SK-N-SH (cell line): ENCODE data around the gene CDH4. TPM values are rescaled to one million over a fixed set of nuclear protein-coding genes. Genes with fewer than 3 reads are reported as not detected.

ENCODE experiments used
- CTCF ChIA-PET: fragments of 300-600, 350-600 bp; formaldehyde crosslinking; extraction: SDS; loops from one replicate; lab custom pipeline; 2021; lab: Yijun Ruan, JAX
- POLR2A ChIA-PET: fragments of 350-600 bp; sonication (Branson Sonifier 250); formaldehyde crosslinking; extraction: SDS; loops from one replicate; lab custom pipeline; 2020; ENCODE audit warnings: antibody characterized with exemption, inconsistent platforms; lab: Yijun Ruan, JAX
- DNase-seq: peaks from one replicate; pipeline ENCODE4 v3.0.0; 2012
- H2AFZ ChIP-seq: fragments of 200-600 bp; sonication (generic); 2 replicates; pipeline ENCODE4 v1.8.1; 2016; ENCODE audit warnings: antibody characterized with exemption, mild to moderate bottlenecking, low read depth
- H3F3A ChIP-seq: fragments of 200-600 bp; sonication (generic); replicated peaks from 2 replicates; pipeline ENCODE3; 2016; ENCODE audit warnings: antibody characterized with exemption, mild to moderate bottlenecking; ENCODE audit not compliant: insufficient read depth
- H3K27ac ChIP-seq, 2 experiments: fragments of 200-500 bp in 1 of 2; fragments of 200-600 bp in 1 of 2; sonication (Bioruptor generic) in 1 of 2; sonication (generic), shearing (Covaris generic) in 1 of 2; 2 replicates each; pipeline versions ENCODE4 v1.5.1 to v1.6.1; 2014 to 2016; ENCODE audit warnings: low read depth in 2 of 2, inconsistent platforms in 1 of 2, low read length in 1 of 2, mild to moderate bottlenecking in 1 of 2, mixed read lengths in 1 of 2
- H3K27me3 ChIP-seq: fragments of 200-600 bp; sonication (generic), shearing (Covaris generic); 2 replicates; pipeline ENCODE4 v1.6.1; 2016; ENCODE audit warnings: mixed run types; ENCODE audit not compliant: insufficient read depth
- H3K36me3 ChIP-seq, 2 experiments: fragments of 200-500 bp in 1 of 2; fragments of 200-600 bp in 1 of 2; sonication (Bioruptor generic) in 1 of 2; sonication (generic) in 1 of 2; replicated peaks in 1 of 2; 2 replicates each; pipeline versions ENCODE3 to v1.5.1; 2014 to 2016; ENCODE audit warnings: low read length in 1 of 2, mild to moderate bottlenecking in 1 of 2; ENCODE audit not compliant: insufficient read depth in 2 of 2, control insufficient read depth in 1 of 2
- H3K4me1 ChIP-seq, 2 experiments: fragments of 200-500 bp in 1 of 2; fragments of 200-600 bp in 1 of 2; sonication (Bioruptor generic) in 1 of 2; sonication (generic), shearing (Covaris generic) in 1 of 2; 2 replicates each; pipeline versions ENCODE4 v1.5.1 to v1.6.1; 2014 to 2016; ENCODE audit warnings: low read depth in 1 of 2, low read length in 1 of 2, mixed run types in 1 of 2; ENCODE audit not compliant: insufficient read depth in 2 of 2, control insufficient read depth in 1 of 2
- H3K4me2 ChIP-seq: fragments of 200-600 bp; sonication (generic), shearing (Covaris generic); 2 replicates; pipeline ENCODE4 v1.6.1; 2017; ENCODE audit warnings: mixed run types
- H3K4me3 ChIP-seq, 2 experiments: fragments of 200-500 bp in 1 of 2; fragments of 200-600 bp in 1 of 2; sonication (Bioruptor generic) in 1 of 2; sonication (generic), shearing (Covaris generic) in 1 of 2; 2 replicates each; pipeline versions ENCODE4 v1.5.1 to v1.8.1; 2014 to 2016; ENCODE audit warnings: low read depth in 2 of 2, inconsistent platforms in 1 of 2, low read length in 1 of 2, mild to moderate bottlenecking in 1 of 2, mixed read lengths in 1 of 2, moderate library complexity in 1 of 2
- H3K79me2 ChIP-seq: fragments of 200-600 bp; sonication (generic); 2 replicates; pipeline ENCODE4 v1.8.1; 2017; ENCODE audit warnings: mild to moderate bottlenecking; ENCODE audit not compliant: insufficient read depth
- H3K9ac ChIP-seq: fragments of 200-600 bp; sonication (generic); 2 replicates; pipeline ENCODE4 v1.6.1; 2017; ENCODE audit warnings: mixed run types
- H3K9me2 ChIP-seq: fragments of 200-600 bp; sonication (generic); 2 replicates; pipeline ENCODE4 v1.6.1; 2017; ENCODE audit warnings: mixed run types
- H3K9me3 ChIP-seq: fragments of 200-600 bp; sonication (generic); 2 replicates; pipeline ENCODE4 v1.6.1; 2017; ENCODE audit warnings: mixed run types, mild to moderate bottlenecking, moderate library complexity
- H4K20me1 ChIP-seq: fragments of 200-600 bp; sonication (generic); 2 replicates; pipeline ENCODE4 v1.6.1; 2017; ENCODE audit warnings: mild to moderate bottlenecking, mixed run types; ENCODE audit not compliant: insufficient read depth
- CHD2 ChIP-seq: fragments of 150-350 bp; IDR thresholded peaks from 2 replicates; pipeline ENCODE4 v1.6.1; 2018; ENCODE audit warnings: low read length; ENCODE audit not compliant: partially characterized antibody
- ELF1 ChIP-seq: IDR thresholded peaks from 2 replicates; pipeline ENCODE4 v1.4.0; 2012
- EZH2phosphoT487 ChIP-seq: fragments of 200-600 bp; sonication (generic); IDR thresholded peaks from 2 replicates; pipeline ENCODE4 v1.6.1; 2017; ENCODE audit warnings: low read depth, mixed run types, mild to moderate bottlenecking, antibody characterized with exemption, moderate library complexity, borderline replicate concordance
- FOSL2 ChIP-seq: IDR thresholded peaks from 2 replicates; pipeline ENCODE4 v1.4.0; 2012; ENCODE audit warnings: low read depth, mild to moderate bottlenecking, moderate library complexity, borderline replicate concordance
- GATA2 ChIP-seq: sonication (generic); formaldehyde crosslinking; IDR thresholded peaks from 2 replicates; pipeline ENCODE4 v1.5.0; 2020; ENCODE audit warnings: mild to moderate bottlenecking, missing genetic modification reagents
- JUND ChIP-seq: IDR thresholded peaks from 2 replicates; pipeline ENCODE4 v1.4.0; 2012
- NFIC ChIP-seq: IDR thresholded peaks from 2 replicates; pipeline ENCODE4 v1.4.0; 2012; ENCODE audit warnings: borderline replicate concordance
- NRF1 ChIP-seq: IDR thresholded peaks from 2 replicates; pipeline ENCODE4 v1.6.1; 2012; ENCODE audit warnings: low read depth, mild to moderate bottlenecking, low read length
- POLR2AphosphoS5 ChIP-seq: IDR thresholded peaks from 2 replicates; pipeline ENCODE4 v1.6.1; 2012; ENCODE audit warnings: low read depth, low read length
- RCOR1 ChIP-seq: fragments of 150-350 bp; IDR thresholded peaks from 2 replicates; pipeline ENCODE4 v1.6.1; 2017; ENCODE audit warnings: antibody characterized with exemption, low read length
- REST ChIP-seq: IDR thresholded peaks from 2 replicates; pipeline ENCODE4 v1.6.1; 2012; ENCODE audit warnings: mild to moderate bottlenecking, low read depth, low read length, moderate library complexity
- RXRA ChIP-seq: IDR thresholded peaks from 2 replicates; pipeline ENCODE4 v1.4.0; 2012; ENCODE audit warnings: low read depth, mild to moderate bottlenecking, borderline replicate concordance
- SIN3A ChIP-seq: IDR thresholded peaks from 2 replicates; pipeline ENCODE4 v1.6.1; 2012; ENCODE audit warnings: low read depth, mild to moderate bottlenecking, low read length, moderate library complexity, borderline replicate concordance
- TEAD4 ChIP-seq: IDR thresholded peaks from 2 replicates; pipeline ENCODE4 v1.4.0; 2012; ENCODE audit warnings: mild to moderate bottlenecking, borderline replicate concordance; ENCODE audit not compliant: insufficient read depth
- USF1 ChIP-seq: IDR thresholded peaks from 2 replicates; pipeline ENCODE4 v1.4.0; 2012; ENCODE audit warnings: low read depth, borderline replicate concordance
- ZBTB33 ChIP-seq: IDR thresholded peaks from 2 replicates; pipeline ENCODE4 v1.4.0; 2012; ENCODE audit warnings: low read depth, borderline replicate concordance
- WGBS: methylation state at CpG from one replicate; pipeline ENCODE4 v1.1.6; 2017; ENCODE audit warnings: low lambda C conversion rate; 5-methylcytosine and 5-hydroxymethylcytosine counted together
- polyA plus RNA-seq, 3 experiments: library from polyadenylated mRNA; depleted of rRNA; stranded (reverse); fragments of >200 nt; gene quantifications; 2 replicates each; pipeline ENCODE4 v1.2.3, GENCODE V29; 2012
- TF ChIP-seq, protein P1 (sequence below): fragments of 200-600 bp; sonication (generic); IDR thresholded peaks from 2 replicates; pipeline ENCODE4 v1.6.1; 2017; ENCODE audit warnings: antibody characterized with exemption, mild to moderate bottlenecking, moderate library complexity
- TF ChIP-seq, protein P2 (sequence below): fragments of 150-350 bp; IDR thresholded peaks from 2 replicates; pipeline ENCODE4 v1.6.1; 2017; ENCODE audit warnings: antibody characterized with exemption, low read length, low read depth, borderline replicate concordance

CDH4 gene
- polyA plus RNA-seq, 1 of the 3 experiments (the other 2 are of a cell fraction): not detected

DNA sequence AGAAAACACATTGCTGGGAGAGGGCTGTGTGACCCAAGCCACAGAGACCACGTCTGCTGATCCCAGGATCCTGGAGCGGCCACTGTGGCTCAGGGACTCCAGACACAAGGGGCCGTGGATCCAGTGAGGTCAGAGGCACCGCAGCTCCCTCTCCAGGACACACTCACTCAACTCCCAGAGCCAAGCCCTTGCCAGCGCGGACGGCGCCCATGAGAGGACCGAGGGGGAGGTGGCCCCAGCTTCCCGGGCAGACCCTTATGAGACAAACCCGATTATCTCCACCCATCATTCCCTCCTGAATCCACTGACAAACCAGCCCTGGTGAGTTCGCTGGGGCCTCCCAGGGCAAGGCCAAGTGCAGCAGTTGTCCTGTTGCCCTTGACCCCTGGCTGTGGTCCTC lies 612.4 kb downstream of the CDH4 start (continued):
- TF ChIP-seq CHD2 (no peak), NRF1 (no peak), EZH2phosphoT487 (no peak), REST (no peak), RCOR1 (no peak), GATA2 (CRISPR knock-in tag) (no peak)

DNA sequence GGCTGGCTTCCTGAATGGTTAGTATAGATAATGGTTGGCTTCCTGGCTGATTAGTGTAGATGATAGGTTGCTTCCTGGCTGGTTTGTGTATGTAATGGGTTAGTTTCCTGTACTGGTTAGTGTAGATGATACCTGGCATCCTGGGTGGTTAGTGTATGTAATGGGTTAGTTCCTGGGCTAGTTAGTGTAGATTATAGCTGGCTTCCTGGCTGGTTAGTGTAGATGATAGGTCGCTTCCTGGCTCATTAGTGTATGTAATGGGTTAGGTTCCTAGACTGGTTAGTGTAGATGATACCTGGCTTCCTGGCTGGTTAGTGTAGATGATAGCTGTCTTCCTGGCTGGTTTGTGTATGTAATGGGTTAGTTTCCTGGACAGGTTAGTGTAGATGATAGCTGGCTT lies 613.3 kb downstream of the CDH4 start:
- H3K4me2 ChIP-seq: no peak overlapping the region
- no peaks in the 10 kb centered on the region for H3K79me2 ChIP-seq
- H2AFZ ChIP-seq: no peak overlapping the region
- WGBS: 18% methylated on average over 1 of the region's 1 CpG
- no peaks in the 10 kb centered on the region for H3K4me1 ChIP-seq
- no peak overlapping the region for H3K27ac ChIP-seq
- H3K9ac ChIP-seq: no peak overlapping the region
- no peak for DNase-seq
- ChIA-PET POLR2A (no interaction called here), CTCF (interaction anchor here (1.1 kb wide), 1 partner anchor 12 kb away, joined by 3 read pairs; no protein-coding TSS in a partner anchor)
- no peaks in the 10 kb centered on the region for H3K27me3 ChIP-seq
- no peaks in the 10 kb centered on the region for H3K9me3 ChIP-seq
- no peak overlapping the region for H3K4me3 ChIP-seq
- H3K36me3 ChIP-seq: no peaks in the 10 kb centered on the region
- H4K20me1 ChIP-seq: no peaks in the 10 kb centered on the region
- H3F3A ChIP-seq: no peaks in the 10 kb centered on the region
- H3K9me2 ChIP-seq: no peaks in the 10 kb centered on the region
- TF ChIP-seq NFIC (no peak), FOSL2 (no peak), REST (no peak), RXRA (no peak), TEAD4 (no peak), ELF1 (no peak), SIN3A (no peak), JUND (no peak), ZBTB33 (no peak), POLR2AphosphoS5 (no peak), USF1 (no peak), CHD2 (no peak)
- TF ChIP-seq, protein P1, sequence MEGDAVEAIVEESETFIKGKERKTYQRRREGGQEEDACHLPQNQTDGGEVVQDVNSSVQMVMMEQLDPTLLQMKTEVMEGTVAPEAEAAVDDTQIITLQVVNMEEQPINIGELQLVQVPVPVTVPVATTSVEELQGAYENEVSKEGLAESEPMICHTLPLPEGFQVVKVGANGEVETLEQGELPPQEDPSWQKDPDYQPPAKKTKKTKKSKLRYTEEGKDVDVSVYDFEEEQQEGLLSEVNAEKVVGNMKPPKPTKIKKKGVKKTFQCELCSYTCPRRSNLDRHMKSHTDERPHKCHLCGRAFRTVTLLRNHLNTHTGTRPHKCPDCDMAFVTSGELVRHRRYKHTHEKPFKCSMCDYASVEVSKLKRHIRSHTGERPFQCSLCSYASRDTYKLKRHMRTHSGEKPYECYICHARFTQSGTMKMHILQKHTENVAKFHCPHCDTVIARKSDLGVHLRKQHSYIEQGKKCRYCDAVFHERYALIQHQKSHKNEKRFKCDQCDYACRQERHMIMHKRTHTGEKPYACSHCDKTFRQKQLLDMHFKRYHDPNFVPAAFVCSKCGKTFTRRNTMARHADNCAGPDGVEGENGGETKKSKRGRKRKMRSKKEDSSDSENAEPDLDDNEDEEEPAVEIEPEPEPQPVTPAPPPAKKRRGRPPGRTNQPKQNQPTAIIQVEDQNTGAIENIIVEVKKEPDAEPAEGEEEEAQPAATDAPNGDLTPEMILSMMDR: no peak
- TF ChIP-seq, protein P2, sequence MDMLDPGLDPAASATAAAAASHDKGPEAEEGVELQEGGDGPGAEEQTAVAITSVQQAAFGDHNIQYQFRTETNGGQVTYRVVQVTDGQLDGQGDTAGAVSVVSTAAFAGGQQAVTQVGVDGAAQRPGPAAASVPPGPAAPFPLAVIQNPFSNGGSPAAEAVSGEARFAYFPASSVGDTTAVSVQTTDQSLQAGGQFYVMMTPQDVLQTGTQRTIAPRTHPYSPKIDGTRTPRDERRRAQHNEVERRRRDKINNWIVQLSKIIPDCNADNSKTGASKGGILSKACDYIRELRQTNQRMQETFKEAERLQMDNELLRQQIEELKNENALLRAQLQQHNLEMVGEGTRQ: no peak
